Peyer's patch (tissue), 4 donors: ENCODE results near the gene NKX2-1.

Experiments
- POLR2A ChIP-seq, 2 donors: fragments of 450-650 bp; IDR thresholded peaks; one replicate each; pipeline ENCODE4 v1.5.1; 2017; ENCODE audit warnings: antibody characterized with exemption in 2 of 2, mild to moderate bottlenecking in 2 of 2, moderate library complexity in 2 of 2
- TF ChIP-seq, protein P1 (sequence below), 6 experiments: fragments of 450-650 bp in 4 of 6; fragments of 200-600 bp in 2 of 6; sonication (generic) in 1 of 6; IDR thresholded peaks; one replicate each; pipeline ENCODE4 v1.5.1; 2017 to 2019; ENCODE audit warnings: antibody characterized with exemption in 6 of 6, mild to moderate bottlenecking in 3 of 6, moderate library complexity in 1 of 6

DNA sequence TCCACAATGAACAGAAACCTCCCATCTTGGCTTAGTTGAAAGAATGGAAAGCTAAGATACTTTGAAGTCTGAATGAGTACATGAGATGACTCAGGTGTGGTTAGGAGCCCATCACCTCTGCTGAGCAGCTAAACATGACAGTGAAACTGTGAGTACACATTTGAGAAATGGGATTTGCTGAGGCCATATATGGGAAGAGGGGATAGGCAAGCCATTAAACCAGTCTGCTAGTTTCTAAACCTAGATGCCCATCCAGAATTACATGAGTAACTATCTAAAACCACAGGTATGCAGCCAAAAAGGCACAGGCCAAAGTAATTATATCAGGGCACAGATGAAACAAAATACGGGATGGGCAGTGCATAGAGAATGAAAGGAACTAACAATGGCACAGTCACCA, 41.2 kb downstream of the NKX2-1 start:
- TF ChIP-seq, protein P1, sequence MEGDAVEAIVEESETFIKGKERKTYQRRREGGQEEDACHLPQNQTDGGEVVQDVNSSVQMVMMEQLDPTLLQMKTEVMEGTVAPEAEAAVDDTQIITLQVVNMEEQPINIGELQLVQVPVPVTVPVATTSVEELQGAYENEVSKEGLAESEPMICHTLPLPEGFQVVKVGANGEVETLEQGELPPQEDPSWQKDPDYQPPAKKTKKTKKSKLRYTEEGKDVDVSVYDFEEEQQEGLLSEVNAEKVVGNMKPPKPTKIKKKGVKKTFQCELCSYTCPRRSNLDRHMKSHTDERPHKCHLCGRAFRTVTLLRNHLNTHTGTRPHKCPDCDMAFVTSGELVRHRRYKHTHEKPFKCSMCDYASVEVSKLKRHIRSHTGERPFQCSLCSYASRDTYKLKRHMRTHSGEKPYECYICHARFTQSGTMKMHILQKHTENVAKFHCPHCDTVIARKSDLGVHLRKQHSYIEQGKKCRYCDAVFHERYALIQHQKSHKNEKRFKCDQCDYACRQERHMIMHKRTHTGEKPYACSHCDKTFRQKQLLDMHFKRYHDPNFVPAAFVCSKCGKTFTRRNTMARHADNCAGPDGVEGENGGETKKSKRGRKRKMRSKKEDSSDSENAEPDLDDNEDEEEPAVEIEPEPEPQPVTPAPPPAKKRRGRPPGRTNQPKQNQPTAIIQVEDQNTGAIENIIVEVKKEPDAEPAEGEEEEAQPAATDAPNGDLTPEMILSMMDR (IDR thresholded peaks at IDR 0.05), result no peak
- TF ChIP-seq POLR2A (IDR thresholded peaks at IDR 0.05), result no peak
